NCI-H2081 treated with DMSO at 0.1 percent for 48 hours (cell line): Measurements from ENCODE around the gene KCNN4.
"Not testable (repeated sequence)": the region's sequence is repeated elsewhere in the genome, so short reads cannot be mapped to it uniquely, and the experiment has no call there.

Source experiments
- DNase-seq: peaks from one replicate; lab custom pipeline; 2025; lab: John Stamatoyannopoulos, UW

Gene KCNN4

DNA sequence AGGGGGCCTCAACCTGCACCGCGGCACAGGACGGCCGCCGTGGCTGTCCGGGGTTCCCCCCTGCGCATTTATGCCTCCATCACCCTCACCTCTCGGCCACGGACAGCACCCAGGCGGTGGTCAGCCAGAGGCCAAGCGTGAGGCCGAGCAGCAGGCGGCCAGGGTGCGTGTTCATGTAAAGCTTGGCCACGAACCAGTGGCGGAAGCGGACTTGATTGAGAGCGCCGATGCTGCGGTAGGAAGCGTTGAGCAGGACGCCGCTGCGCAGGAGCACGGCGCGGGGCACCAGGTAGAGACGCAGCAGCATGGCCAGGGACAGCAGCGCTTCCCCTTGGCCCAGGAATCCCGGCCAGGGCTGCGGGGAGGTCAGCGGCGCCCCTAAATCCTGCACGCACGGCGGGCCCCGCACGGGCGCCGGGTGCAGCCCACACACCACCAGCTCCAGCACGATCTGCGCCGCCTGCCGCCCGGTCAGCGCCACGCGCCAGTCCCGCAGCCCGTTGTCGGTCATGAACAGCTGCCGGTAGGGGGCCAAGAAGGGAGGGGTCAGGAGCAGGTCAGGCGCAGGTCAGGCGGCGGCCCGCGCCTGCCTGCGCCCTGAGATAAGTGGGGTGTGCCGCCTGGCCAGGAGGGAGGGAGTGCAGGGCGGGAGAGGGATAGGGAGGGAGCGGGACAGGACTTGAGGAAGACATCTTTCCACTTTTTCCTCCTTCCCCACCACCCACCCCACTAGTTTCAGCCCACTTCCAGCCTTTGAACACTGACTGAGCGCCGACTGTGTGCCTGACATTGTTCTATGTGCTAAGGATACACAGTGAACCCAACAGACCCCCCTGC, 6.5 kb downstream of the KCNN4 start:
- DNase-seq = no peak

DNA sequence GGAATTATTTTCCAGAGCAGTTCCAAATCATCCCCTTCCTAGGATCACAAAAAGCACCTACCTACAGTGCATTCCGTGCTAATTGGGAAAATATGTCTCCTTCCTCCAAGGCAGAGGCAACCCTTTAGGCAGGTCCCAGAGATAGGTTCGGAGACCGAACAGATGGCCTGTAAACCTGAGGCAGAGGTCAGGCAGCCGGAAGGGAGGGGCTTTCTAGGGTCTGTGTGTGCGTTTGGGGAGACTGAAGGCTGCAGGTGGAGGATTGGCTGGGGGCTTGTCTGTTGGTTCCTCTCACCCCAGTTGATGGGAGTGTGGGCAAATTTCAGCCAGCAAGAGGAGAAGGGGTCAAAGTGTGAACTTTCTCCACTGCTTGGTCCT, 7.1 kb downstream of the KCNN4 start:
- no peak for DNase-seq

DNA sequence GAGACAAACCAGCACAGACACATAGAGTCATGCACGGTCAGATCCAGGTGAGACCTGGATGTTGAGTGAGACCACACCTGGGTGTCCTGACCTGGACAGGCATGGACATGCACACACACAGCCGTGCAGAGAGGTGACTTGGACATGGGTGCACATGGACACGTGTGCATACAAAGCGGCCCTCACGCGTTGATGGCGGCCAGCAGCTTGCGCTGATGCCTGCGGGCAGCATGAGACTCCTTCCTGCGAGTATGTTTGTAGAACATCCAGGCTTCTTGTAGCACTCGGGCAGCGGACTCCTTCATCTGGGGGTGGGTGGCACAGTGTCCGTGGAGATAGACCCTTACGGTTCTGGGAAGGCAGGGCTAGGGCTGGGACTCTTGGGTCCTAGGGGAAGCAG, 11.5 kb downstream of the KCNN4 start:
- DNase-seq = no peak

DNA sequence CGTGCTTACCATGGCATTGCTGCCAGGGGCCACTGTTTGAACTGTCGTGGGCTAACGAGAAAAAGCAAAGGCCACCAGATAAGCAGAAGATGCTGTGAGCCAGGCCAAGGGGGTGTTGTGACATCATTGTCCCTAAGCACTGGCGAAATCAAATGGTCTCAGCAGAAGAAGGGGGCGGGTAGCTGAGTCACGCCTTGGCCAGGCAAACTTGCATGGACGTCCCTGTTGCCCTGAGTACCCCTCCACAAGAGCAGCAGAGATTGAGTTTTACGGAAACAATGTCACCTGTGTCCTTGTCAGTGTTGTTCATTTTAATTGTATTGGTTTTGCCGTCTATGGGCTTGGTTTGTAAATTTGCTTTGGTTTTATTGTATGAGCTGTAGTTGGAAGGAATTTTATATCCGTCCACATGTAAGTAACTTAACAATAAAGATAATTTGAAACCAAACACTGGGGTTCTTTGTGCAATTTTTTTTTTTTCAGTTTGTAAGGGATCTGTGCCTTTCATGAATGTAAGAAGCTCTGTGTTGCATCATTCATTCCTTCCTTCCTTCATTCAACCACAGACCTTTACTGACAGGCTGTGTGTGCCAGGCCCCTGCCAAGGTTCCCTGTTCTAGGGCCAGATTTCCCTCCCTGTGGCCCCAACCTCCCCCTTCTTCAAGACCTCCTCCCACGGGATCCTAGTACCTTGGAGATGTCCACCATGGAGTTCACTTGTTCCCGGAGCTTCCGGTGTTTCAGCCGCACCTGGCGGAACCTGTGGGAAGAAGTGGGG, 12.3 kb downstream of the KCNN4 start:
- DNase-seq = no peak

DNA sequence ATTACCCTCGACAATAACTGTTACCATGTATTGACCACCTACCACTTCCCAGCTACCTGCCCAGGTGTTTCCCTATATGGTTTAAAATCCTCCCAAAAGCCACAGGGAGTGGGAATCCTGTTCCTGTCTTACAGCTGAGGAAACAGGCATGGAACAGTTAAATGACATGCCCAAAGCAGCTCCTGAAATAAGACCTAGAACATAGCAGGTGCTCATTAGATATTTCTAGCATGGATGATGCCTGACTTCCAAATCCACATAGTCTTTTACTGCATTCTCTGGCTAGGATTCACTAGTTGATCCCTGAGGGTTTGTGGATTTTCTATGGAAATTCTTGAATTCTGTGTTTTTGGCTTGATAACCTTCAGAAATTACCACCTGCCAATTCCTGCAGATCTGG, 13.0 kb downstream of the KCNN4 start:
- no peak for DNase-seq

DNA sequence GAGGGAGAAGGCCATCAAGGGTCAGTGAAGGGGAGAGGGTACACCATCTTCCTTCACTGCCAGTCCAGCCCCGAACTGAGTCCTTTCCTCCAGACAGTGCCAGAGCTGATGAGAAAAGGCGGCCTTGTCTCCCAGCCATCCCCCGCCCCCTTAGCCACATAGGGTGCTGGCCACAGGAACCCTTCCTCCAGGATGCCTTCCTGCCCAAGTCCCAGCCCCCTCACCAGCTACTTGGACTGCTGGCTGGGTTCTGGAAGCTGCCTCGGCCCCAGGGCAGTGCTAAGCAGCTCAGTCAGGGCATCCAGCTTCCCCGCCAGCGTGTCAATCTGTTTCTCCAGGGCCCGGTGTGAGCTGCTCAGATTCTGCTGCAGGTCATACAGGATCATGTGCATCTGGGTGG, 13.5 kb downstream of the KCNN4 start:
- DNase-seq = no peak

DNA sequence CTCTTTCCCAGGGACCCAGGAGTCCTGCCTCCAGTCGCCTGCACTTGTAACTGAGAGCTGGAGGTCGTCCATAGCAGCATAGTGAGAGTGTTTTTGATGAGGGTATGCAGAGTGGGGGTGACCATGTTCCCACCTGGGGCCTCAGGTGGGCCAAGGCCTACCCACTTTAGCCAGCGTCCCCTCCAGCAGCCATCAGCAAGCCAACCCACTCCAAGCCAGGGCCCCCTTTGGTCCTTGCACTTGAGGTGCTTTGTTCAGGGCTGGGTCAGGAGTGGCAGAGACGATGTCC, 14.1 kb downstream of the KCNN4 start:
- no peak for DNase-seq

DNA sequence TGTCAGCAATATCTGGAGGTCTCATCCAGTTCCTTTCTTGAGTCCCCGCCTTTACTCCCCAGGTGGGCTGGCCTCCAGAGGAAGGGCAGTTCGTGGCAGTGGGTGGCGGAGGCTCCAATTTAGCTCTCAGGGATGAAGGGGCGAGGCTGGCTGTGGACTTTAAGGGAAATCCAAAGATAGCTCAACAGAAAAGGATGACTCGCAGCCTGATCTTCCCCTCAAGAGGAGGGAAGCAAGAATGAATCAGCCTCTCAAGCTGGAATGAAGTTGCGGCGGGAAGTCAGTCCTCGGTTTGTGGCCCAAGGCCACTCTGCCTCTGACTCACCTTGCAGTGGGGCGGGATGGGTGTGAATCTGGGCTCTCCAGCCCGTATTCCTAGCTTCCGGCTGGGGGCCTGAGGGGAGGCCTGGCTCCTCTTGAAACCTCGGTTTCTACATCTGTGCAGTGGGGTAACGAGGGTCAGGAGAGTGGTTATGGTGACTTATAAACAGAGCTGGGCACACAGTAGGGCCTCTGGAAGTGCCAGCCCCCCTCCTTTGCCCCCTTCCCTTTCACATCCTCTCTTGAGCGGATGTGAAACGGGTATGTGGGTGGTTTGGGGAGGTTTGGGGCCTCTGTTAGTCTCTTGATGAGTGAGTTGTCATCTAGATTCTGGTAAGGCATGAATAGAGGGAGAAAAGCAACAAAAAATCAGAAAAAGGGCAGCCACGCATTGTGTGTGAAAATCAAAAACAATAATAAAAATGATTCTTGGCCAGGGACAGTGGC, 15.5 kb downstream of the KCNN4 start:
- no peak for DNase-seq

DNA sequence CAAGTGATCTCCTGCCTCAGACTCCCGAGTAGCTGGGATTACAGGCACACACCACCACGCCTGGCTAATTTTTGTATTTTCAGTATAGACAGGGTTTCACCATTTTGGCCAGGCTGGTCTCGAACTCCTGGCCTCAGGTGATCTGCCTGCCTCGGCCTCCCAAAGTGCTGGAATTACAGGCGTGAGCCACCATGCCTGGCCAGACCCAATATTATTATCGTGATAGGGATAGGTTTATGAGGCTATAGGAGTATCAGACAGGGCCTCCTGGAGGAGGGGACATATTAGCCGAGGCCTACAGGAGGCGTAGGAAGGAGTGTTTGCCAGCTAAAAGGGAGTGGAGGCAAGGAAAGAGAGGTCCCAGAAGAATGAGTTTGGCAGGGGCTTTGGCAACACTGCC, 16.1 kb downstream of the KCNN4 start:
- not testable (repeated sequence) for DNase-seq

DNA sequence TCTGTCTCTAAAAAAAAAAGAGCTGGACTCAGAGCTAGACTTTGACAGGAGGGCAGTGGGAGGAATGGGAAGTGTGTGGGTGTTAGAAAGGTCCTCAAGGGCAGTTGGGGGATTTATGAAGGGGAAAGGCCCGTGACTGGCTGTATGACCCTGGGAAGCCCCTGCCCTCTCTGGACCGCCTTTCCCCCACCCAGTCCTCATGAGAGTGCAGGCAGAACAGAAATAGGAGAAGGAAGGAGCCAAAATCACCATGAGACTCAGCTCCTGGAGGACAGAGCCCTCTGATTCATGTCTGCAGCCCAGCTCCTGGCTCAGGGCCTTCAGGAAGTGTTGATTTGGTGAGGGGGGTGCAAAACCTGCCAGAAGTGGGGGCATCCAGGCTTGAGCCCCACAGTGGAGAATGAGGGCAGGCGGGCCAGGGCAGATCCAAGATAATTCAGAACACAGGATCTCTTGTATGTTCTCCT, 17.3 kb downstream of the KCNN4 start:
- no peak for DNase-seq

DNA sequence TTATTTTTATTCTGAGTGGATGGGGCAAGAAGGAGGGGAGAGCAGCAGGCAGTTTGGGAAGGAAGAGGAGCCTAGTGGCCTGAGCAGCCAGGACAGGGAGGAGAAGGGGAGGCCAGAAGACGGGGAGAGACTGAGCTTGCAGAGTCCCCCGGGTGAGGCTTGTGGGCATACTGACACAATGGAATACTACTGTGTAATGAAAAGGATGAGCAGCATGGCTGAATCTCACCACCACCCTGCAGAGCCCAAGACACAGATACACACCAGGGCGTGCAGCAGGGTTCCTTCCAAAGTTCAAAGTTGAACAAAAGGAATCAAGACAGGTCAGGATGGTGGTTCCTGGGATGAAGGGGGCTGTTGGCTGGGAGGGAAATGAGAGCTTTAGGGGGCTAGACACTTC, 18.0 kb downstream of the KCNN4 start:
- DNase-seq = no peak

DNA sequence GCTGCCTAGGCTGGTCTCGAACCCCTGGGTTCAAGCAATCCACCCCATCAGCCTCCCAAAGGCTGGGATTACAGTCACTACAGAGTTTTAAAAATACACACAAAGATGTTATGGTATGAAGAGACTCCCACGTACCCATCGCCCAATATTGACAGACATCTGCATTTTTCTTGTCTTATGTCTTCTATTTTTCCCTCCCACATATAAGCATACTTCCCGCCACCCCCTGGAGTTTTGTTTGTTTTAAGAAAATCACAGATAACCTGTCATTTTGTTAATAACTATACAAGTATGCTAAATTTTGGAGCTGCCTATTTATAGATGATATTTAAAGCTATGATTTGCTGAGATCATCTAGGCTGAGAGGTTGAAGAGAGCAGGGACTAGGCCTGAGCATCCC, 19.8 kb downstream of the KCNN4 start:
- DNase-seq = no peak

DNA sequence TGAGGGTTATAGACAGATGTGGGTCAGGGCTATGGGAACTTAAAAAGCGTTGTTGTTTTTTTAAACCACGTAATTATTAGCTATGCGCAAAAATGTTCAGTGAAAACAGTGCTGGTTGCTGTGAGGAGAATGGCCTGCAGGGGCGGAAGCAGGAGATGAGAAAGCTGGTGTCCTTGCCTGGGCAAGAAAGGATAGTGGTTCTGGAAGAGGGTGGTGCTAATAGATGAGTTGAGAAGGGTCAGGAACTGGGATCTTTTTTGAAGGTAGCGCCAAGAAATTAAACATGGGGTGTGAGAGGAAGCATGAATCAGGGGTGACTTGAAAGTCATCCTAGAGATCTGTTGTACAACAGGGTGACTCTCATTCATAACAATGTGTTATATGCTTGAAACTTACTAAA, 21.3 kb downstream of the KCNN4 start:
- no peak for DNase-seq

DNA sequence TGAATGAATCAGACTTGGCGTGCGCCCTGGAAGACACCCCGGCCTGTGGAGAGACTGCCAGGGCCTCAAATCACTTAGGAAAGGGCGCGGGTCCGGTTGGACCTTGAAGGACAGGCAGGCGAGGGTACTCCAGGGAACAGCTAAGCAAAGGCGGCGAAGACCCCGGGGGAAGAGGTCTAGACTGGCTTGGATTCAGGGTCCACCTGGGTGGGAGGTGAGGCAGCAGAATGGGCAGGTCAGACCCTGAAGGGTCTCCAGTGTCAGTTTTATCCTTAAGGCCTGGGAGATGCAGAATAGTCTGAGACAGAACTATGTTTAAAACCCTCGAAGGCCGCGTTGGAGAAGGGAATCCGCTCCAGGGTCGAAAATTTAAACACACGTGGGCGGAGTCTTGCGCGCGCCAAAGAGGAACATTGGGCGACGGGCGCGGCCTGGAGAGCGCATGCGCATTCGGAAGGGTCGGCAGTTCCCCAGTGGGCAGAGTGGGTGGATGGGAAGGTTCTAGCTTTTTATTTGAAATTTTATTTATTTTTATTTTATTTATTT, 25.4 kb downstream of the KCNN4 start:
- peak; percentile 67 for DNase-seq

DNA sequence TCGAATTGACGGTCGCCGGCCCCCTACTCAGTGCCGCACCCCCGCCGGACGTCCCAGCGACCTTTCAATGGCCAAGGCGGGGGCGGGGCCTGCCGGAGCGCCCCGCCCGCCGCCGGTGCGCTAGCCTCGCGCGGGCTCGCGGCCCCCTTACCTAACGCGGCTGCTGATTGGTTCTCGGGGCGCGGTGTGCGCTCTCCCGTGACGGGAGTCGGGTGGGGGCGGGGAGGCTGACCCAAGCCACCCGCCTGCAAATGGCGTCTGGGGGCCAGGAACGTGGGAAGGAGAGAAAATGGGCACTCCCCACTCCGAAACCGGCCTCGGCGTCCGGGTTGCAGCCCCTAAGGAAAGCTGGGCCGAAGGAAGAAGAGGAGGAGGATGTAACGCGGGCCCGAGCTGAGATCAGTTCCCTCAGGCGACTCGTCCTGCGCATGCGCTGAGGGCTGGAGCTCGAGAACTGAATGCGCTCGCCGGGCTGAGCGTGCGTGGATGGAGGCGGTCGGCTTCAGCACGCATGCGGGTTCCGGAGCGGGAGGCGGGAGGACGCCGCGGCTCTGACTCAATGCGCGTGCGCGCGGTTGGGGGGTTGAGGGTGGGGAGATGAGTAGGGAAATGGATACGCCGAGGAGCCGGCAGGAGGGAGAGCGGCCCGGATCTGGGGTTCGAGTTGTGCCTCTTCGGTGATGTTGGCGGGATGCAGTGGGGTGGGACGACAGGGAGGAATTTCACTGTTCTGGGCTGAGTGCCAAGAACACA, 26.1 kb downstream of the KCNN4 start, which contains the start of gene SMG9:
SMG9 (minus strand) TSS at position 460 of the 753 bp plus-strand sequence. CDS start 4,221 bp downstream, outside the sequence.
- peak; percentile 76 for DNase-seq

DNA sequence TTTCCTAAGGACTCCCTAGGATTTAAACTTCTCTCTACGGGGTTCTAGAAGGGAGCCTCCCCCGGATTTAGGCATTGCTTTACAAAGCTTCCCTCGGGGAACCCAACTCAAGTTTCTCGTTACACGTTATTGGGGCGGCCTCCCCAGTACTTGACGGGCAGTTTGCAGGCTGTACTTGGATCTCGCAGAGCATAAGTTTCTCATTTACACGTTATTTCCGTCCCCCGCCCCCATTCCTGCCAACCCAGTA, 26.6 kb downstream of the KCNN4 start:
- no peak for DNase-seq

DNA sequence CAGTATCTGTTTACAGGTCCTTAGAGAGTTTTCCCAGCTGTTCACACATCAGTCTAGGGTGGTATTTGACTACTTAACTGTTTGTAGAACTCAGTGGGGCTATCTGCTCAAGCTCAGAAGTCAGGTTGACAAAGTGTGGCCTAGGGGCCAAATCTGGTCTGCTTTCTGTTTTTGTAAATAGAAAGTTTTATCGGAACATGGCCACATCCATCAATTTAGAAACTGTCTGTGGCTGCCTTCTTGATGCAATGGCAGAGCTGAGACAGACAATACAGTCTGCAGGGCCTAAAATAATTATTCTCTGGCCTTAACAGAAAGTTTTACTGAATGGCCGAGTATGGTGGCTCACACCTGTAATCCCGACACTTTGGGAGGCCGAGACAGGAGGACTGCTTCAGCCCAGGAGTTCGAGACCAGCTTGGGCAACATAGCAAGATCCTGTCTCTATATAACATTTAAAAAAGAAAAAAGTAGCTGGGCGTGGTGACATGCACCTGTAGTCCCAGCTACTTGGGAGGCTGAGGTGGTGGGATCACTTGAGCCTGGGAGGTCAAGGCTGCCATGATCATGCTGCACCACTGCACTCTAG, 28.4 kb downstream of the KCNN4 start:
- no peak for DNase-seq

DNA sequence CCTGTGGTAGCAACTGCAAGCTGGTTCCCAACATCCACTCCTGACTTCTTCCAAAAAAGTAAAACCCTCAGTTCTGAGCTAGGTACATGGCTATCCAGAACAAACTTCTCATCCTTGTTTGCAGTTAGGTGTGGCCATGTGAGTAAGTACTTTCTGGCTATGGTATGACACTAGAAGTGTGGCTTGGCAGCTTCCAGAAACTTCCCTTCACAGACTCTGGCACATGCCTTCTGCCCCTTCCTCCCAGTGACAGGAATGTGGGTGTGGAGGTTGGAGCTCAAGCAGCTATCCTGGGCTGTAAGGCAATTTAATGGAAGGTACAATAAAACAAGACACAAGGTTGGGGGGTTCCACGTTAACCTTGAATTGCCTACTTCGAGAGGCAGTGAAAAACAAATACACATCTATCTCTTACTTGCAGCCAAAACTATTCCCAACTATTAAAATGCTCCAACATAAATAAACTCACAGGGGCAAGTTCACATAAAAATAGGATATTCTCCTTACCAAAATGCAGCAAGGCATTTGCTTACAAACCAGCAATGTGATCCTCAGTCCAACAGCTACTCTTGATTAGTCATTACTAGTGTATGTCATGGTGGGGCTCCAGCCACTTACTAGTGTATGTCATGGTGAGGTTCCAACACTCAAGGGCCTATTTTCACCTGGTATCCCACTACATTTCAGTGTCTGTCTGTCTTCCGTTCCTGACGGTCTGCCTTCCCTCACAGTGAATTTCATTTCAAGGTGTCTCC, 29.1 kb downstream of the KCNN4 start:
- DNase-seq = no peak

DNA sequence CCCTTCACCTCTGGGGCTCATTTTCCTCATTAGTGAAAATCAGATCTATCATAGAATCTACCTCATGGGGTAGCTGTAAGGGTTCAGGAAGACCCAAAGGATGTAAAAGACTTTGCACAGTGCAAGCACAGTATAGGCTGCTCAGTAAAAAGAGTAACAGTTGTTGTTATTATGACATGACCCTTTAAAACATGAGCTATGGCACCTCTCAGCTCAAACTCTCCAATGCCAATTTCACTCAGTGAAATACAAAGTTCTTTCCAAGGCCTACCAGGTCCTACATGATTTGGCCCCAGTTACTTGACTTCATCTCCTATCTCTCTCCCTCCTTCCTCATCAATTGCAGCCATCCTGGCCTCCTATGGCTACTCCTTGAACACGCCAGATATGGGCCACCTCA, 30.9 kb downstream of the KCNN4 start:
- no peak for DNase-seq

DNA sequence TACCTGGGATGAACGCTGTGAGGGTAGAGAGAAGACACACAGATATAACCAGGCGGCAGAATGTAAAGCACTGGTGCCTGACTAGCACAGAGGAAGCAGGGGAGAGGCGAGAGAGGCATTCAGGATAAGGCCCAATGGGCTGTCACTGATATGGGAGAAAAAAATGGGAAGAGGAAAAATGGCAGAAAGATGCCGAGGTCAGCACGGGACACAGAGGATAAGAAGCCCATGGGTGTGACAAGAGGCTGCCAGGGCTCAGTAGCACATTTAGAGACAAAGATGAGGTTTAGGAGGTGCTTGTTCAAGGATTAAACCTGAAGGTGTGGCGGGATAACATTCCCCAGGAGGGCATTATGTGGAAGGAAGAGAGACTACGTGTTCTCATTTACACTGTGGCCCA, 31.6 kb downstream of the KCNN4 start:
- no peak for DNase-seq

DNA sequence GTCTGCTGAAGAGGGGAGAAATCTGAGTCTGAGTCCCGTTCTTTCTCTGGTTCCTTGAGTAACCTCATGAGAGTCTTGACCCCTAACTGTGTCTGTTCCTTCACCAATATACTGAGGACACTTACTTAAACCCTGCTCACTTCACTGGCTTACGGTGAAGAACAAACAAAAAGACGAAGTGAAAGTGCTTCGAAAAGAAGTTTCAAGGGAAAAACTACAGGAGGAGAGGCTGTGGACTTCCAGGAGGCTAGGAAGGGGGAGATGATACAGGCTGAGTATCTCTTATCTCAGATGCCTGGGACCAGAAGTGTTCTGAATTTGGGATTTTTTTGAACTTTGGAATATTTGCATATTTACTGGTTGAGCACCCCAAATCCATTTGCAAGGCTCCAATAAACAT, 32.1 kb downstream of the KCNN4 start:
- no peak for DNase-seq
